Measurements from ENCODE around the gene PPP1R17.

Gene PPP1R17

DNA sequence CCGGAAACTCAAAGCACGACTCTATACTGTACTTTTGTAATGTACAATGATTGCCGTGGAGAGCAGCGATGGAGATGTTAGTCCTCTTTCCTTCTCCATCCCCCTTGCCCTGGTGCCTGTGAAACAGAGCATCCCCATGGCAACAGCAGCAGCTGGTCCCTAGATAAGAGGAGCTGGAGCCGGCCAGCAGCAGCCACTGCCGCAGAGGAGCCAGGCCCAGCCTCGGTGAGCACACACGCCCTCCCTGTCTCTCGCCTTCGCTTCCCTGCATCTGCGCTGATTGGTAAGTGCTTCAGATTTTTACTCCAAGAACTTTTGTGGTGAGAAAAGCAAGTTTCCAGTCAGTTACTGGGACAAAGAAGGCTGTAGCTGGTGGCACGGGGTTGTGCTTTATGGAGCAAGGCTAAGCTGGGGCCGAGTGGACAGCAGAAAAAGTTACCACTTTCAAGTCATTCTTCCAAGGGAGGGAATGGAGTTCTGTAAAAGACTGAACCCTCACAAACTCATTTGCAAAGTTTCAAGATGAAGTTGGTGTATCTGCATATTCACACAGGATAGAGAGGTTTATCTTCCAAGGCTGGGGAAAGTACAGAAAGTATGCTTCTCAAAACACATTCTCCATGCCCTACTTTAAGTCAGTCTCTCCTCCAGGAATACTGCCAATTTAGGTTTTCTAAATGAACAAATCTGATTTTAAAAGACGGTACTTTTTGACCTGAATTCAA lies at the start of gene PPP1R17:
TSS of gene PPP1R17 (plus strand) at position 192 of the 725 bp plus-strand sequence. CDS start 5,227 bp downstream, outside the sequence.
- TF ChIP-seq, protein P1, sequence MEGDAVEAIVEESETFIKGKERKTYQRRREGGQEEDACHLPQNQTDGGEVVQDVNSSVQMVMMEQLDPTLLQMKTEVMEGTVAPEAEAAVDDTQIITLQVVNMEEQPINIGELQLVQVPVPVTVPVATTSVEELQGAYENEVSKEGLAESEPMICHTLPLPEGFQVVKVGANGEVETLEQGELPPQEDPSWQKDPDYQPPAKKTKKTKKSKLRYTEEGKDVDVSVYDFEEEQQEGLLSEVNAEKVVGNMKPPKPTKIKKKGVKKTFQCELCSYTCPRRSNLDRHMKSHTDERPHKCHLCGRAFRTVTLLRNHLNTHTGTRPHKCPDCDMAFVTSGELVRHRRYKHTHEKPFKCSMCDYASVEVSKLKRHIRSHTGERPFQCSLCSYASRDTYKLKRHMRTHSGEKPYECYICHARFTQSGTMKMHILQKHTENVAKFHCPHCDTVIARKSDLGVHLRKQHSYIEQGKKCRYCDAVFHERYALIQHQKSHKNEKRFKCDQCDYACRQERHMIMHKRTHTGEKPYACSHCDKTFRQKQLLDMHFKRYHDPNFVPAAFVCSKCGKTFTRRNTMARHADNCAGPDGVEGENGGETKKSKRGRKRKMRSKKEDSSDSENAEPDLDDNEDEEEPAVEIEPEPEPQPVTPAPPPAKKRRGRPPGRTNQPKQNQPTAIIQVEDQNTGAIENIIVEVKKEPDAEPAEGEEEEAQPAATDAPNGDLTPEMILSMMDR (IDR thresholded peaks at IDR 0.05) = no peak

GRCh38 chr7:31640381-31640780 lies 46.6 kb upstream of the PPP1R17 start:
- TF ChIP-seq, protein P1 (IDR thresholded peaks at IDR 0.05) = no peak

DNA sequence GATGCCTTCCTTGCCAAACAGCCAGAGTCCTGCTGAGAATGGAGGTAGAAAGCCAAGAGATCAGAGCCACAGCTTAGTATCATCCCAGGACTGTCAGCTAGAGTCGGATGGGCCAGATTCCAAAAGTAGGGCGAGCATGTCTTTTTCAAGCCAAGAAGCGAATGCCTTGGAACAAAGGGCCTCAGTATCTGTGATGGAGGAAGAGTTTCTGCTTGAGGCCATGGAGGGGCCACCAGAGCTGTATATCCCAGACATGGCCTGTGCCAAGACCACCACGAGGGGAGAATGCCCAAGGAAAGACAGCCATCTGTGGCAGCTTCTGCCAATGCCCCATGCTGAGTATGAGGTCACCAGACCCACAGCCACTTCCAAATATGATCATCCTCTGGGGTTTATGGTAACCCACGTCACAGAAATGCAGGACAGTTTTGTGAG lies 44.3 kb upstream of the PPP1R17 start:
- TF ChIP-seq, protein P1 (IDR thresholded peaks at IDR 0.05) = no peak

DNA sequence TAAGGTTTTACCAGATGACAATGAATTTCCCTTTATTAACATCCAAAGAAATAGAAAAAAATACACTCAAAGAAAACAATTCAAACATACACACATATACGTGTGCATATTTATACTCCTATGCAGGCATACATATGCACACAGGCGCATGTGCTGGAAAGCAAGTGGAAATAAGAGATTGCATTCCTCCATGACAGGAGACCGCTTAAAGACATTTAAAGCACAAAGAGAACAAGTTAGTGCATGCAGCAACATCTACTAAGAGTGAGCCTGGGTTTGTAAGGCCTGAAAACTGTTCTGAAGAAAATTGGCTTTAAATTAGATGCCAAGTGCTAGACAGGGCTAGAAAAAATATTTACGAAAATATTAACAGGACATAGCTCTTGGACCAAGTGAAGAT lies 40.1 kb upstream of the PPP1R17 start:
- TF ChIP-seq, protein P1 (IDR thresholded peaks at IDR 0.05) = no peak

GRCh38 chr7:31647511-31647910 lies 39.5 kb upstream of the PPP1R17 start:
- TF ChIP-seq, protein P1 (IDR thresholded peaks at IDR 0.05) = no peak

- TF ChIP-seq, protein P1 (IDR thresholded peaks at IDR 0.05) = no peak
These were observed 38.7 kb upstream of the PPP1R17 start for GRCh38 chr7:31648288-31648687.

DNA sequence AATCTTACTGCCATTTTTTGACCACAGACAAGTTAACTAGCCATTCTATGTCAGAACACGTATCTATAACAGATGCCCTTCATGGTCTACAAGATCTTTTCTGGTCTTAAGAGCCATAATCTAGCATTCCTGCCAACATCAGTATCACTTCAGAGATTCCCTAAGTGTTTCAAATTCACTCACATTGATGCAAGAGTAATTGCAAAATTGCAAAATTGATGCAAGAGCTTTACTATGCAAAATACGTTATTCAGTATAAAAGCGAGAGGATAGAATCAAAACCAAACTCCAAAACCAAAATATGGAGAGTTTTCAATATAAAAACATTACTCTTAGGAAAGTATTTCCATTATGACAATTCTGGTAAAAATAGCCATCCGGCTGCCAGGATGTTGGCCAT lies 38.1 kb upstream of the PPP1R17 start:
- TF ChIP-seq, protein P1 (IDR thresholded peaks at IDR 0.05) = no peak

All from LNCAP (cell line).